Fibroblast of peridontal ligament (primary cell): ENCODE data around the gene COX8C.
"Not testable (repeated sequence)": the region's sequence is repeated elsewhere in the genome, so short reads cannot be mapped to it uniquely, and the experiment has no call there.

Source experiments
- DNase-seq: peaks from one replicate; pipeline ENCODE4 v3.0.0-alpha.2; 2010; ENCODE audit errors: extremely low read depth

The COX8C gene

DNA sequence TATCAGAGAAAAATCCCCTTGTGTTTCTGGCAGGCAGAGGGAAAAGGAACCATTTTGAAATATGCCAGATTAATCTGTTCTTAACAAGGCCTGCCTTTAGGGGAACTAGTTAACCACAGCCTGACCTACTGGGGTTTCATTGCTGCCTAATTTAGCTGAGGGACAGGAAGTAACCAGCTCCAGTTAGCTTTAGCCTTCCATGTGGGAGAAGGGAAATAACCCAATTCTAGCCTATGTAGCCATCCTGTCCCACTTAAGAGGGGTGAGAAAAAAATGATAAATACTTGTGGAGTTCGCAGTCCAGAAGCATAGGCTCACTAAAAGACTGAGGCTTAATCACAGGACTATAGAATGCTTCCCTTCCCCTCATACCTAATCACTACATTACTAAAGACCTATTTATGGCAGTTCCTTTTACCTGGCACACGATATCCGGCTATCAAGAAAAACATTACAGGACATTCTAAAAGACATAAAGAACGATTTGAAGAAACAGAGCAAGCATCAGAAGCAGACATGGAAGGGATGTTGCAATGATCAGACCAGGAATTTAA lies 22.8 kb downstream of the COX8C start:
- no peak for DNase-seq

DNA sequence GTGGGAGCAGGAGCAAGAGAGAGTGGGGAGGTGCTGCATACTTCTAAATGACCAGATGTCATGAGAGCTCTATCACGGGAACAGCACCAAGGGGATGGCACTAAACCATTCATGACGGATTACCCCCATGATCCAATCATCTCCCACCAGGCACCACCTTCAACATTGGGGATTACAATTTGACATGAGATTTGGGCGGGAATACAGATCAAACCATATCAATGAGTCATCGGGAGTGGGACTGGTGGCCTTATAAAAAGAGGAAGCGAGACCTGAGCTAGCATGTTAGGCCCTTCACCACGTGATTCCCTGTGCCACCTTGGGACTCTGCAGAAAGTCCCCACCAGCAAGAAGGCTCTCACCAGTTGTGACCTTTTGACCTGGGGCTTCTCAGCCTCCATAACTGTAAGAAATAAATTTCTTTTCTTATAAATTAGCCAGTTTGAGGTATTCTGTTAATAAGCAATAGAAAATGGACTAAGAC lies 28.7 kb downstream of the COX8C start:
- DNase-seq: no peak

DNA sequence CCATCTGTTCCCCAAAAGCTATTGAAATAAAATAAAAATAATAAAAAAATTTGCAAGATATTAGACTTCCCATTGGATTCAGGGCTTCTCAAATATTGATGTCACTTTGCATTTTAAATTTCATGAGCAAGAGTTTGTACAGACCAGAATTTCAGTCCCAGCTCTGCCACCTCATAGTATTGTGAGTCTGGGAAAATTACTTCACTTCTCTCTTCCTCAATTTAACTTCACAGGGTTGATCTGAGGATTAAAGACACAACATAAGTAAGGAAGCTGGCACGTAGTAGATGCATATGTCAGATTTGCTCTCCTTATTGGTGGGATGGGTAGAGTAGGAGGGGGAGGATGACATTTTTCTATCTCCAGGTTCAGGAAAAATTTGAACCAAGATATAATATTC lies 32.8 kb downstream of the COX8C start:
- no peak for DNase-seq

DNA sequence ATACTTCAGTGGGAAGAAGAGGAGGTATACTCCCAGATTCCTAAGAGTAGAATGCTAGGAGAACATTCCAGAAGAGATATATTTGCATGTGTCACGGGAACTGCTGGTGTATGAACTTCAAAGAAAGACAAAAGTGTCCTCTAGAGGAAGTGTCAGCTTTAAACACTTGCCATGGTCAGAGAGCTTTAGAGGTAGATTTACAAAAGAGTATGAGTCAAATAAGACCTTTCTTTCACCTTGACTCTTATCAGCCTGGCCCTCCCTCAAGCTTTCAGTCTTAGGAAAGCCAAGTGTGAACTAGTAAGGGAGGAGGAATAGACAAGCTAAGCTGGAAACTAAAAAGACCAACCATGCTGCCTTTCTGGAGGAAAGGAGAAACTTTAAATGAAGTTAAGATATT lies 34.7 kb downstream of the COX8C start:
- no peak for DNase-seq

DNA sequence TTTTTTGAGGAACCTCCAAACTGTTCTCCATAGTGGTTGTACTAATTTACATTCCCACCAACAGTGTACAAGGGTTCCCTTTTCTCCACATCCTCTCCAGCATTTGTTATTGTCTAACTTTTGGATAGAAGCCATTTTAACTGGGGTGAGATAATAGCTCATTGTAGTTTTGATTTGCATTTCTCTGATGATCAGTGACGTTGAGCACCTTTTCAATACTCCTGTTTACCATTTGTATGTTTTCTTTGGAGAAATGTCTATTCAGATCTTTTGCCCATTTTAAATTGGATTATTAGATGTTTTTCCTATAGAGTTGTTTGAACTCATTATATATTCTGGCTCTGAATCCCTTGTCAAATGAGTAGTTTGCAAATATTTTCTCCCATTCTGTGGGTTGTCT lies 37.3 kb downstream of the COX8C start:
- not testable (repeated sequence) for DNase-seq

DNA sequence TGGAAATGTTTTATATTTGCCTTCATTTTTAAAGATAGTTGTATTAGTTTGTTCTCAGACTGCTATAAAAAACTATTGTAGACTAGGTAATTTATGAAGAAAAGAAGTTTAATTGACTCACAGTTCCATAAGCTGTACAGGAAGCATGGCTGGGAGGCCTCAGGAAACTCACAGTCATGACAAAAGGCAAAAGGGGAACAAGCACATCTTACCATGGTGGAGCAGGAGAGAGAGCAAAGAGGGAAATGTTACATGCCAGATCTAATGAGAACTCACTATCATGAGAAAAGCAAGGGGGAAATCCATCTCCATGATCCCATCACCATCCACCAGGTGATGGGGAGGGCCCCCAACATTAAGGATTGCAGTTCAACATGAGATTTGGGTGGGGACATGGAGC lies 48.2 kb downstream of the COX8C start:
- no peak for DNase-seq

DNA sequence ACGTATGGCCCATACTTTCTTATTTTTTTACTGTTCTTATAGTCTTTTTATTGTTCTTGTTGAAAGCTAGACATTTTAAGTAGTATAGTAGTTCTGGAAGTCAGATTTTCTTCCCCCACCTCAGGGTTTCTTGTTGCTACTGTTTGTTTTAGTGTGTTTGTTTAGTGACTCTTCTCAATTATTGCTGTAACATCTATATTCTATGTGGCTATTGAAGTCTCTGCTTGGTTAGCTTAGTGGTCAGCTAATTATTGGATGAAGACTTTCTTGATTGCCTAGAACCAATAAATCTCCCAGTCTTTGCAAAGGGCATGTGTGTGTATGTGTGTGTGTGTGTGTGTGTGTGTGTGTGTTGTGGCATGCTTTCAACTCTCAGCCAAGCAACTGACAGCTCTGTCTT lies 49.5 kb downstream of the COX8C start:
- DNase-seq: no peak
